OCI-LY3 (cell line): ENCODE results near the gene CCDC83.

Experiments used
- H2AFZ ChIP-seq: fragments of 200-600, 300-600 bp; shearing (Covaris generic); 2 replicates; pipeline ENCODE4 v1.6.0; 2014; ENCODE audit warnings: antibody characterized with exemption, low read depth, low read length
- H3K27ac ChIP-seq: fragments of 200-600, 300-600 bp; sonication (generic); 2 replicates; pipeline ENCODE4 v1.5.1; 2014; ENCODE audit warnings: mild to moderate bottlenecking, low read length, moderate library complexity, mixed read lengths
- H3K27me3 ChIP-seq: fragments of 200-600, 300-600 bp; sonication (generic); 2 replicates; pipeline ENCODE4 v1.6.1; 2014; ENCODE audit warnings: low read depth, low read length, mixed read lengths
- H3K36me3 ChIP-seq: fragments of 200-600, 300-600 bp; sonication (generic); replicated peaks from 2 replicates; pipeline ENCODE3; 2014; ENCODE audit warnings: low read depth, low read length, mixed read lengths
- H3K4me1 ChIP-seq: fragments of 300-600, 200-600 bp; sonication (generic); 2 replicates; pipeline ENCODE4 v1.6.1; 2014; ENCODE audit warnings: low read length, mixed read lengths
- H3K4me2 ChIP-seq: fragments of 200-600, 300-600 bp; sonication (generic); 2 replicates; pipeline ENCODE4 v1.6.1; 2014; ENCODE audit warnings: low read length, mixed read lengths
- H3K4me3 ChIP-seq: fragments of 300-600, 200-600 bp; sonication (generic); 2 replicates; pipeline ENCODE4 v1.5.1; 2014; ENCODE audit warnings: antibody characterized with exemption, mild to moderate bottlenecking, low read length, moderate library complexity
- H3K79me2 ChIP-seq: fragments of 300-600, 200-600 bp; shearing (Covaris generic); 2 replicates; pipeline ENCODE4 v1.6.1; 2014; ENCODE audit warnings: mild to moderate bottlenecking, low read length, mixed read lengths
- H3K9ac ChIP-seq: fragments of 300-600, 200-600 bp; shearing (Covaris generic); 2 replicates; pipeline ENCODE4 v1.6.0; 2014; ENCODE audit warnings: mild to moderate bottlenecking, low read length, moderate library complexity
- H3K9me3 ChIP-seq: fragments of 200-600, 300-600 bp; shearing (Covaris generic); 2 replicates; pipeline ENCODE4 v1.6.1; 2014; ENCODE audit warnings: low read length, mixed read lengths; ENCODE audit not compliant: insufficient read depth
- H4K20me1 ChIP-seq: fragments of 200-600, 300-600 bp; sonication (generic); 2 replicates; pipeline ENCODE4 v1.6.1; 2016; ENCODE audit warnings: low read length, mixed read lengths; ENCODE audit not compliant: insufficient read depth
- CTCF ChIP-seq: fragments of 200-600, 300-600 bp; sonication (generic); IDR thresholded peaks from 2 replicates; pipeline ENCODE4 v1.5.1; 2014; ENCODE audit warnings: antibody characterized with exemption, low read length, low read depth
- EZH2phosphoT487 ChIP-seq: fragments of 200-600 bp; shearing (Covaris generic); IDR thresholded peaks from 2 replicates; pipeline ENCODE4 v1.6.1; 2018; ENCODE audit warnings: antibody characterized with exemption, mixed run types, low read depth

CCDC83 gene

GRCh38 chr11:85946221-85946620 lies 91.0 kb downstream of the CCDC83 start:
- H3K27ac ChIP-seq = peak overlapping the region; percentile 47
- H3K9me3 ChIP-seq = peaks cover 13% of the 10 kb centered on the region; the same call in 1 of the 2 replicates
- TF ChIP-seq EZH2phosphoT487 = no peak
- TF ChIP-seq CTCF = peak; percentile 27; the same call in 1 of the 2 replicates
- no peaks in the 10 kb centered on the region for H3K27me3 ChIP-seq
- H3K36me3 ChIP-seq = peaks cover 18% of the 10 kb centered on the region
- no peak overlapping the region for H3K4me3 ChIP-seq
- no peaks in the 10 kb centered on the region for H4K20me1 ChIP-seq
- H3K79me2 ChIP-seq = no peaks in the 10 kb centered on the region
- no peak overlapping the region for H3K9ac ChIP-seq
- peaks cover 50% of the 10 kb centered on the region for H3K4me1 ChIP-seq
- no peak overlapping the region; the same call in 1 of the 2 replicates for H3K4me2 ChIP-seq
- no peak overlapping the region for H2AFZ ChIP-seq

GRCh38 chr11:85947431-85948272 lies 92.5 kb downstream of the CCDC83 start:
- Histone ChIP-seq H3K79me2 (no peaks in the 10 kb centered on the region), H4K20me1 (no peaks in the 10 kb centered on the region), H3K4me1 (peaks cover 46% of the 10 kb centered on the region), H3K4me2 (peak overlapping the region; percentile 9; the same call in 1 of the 2 replicates), H3K4me3 (no peak overlapping the region), H3K9me3 (peaks cover 13% of the 10 kb centered on the region; the same call in 1 of the 2 replicates), H3K27ac (peak overlapping the region; percentile 6; the same call in 1 of the 2 replicates), H2AFZ (no peak overlapping the region), H3K27me3 (no peaks in the 10 kb centered on the region), H3K36me3 (peaks cover 18% of the 10 kb centered on the region), H3K9ac (no peak overlapping the region)
- TF ChIP-seq EZH2phosphoT487 (no peak), CTCF (no peak)

- peak overlapping the region; percentile 7; the same call in 1 of the 2 replicates for H3K4me2 ChIP-seq
- H3K4me1 ChIP-seq = peaks cover 46% of the 10 kb centered on the region
- peaks cover 27% of the 10 kb centered on the region for H3K36me3 ChIP-seq
- H3K9me3 ChIP-seq = peaks cover 17% of the 10 kb centered on the region; the same call in 1 of the 2 replicates
- no peak for TF ChIP-seq CTCF
- no peak for TF ChIP-seq EZH2phosphoT487
- H3K79me2 ChIP-seq = no peaks in the 10 kb centered on the region
- H2AFZ ChIP-seq = no peak overlapping the region
- no peak overlapping the region for H3K27ac ChIP-seq
- H3K4me3 ChIP-seq = no peak overlapping the region
- no peaks in the 10 kb centered on the region for H4K20me1 ChIP-seq
- no peaks in the 10 kb centered on the region for H3K27me3 ChIP-seq
- H3K9ac ChIP-seq = no peak overlapping the region
These were observed 93.7 kb downstream of the CCDC83 start for GRCh38 chr11:85948884-85949283.

GRCh38 chr11:85949798-85950197 lies 94.6 kb downstream of the CCDC83 start:
- Histone ChIP-seq H3K79me2 (no peaks in the 10 kb centered on the region), H3K27me3 (no peaks in the 10 kb centered on the region), H4K20me1 (no peaks in the 10 kb centered on the region), H3K4me3 (no peak overlapping the region), H3K4me2 (no peak overlapping the region), H2AFZ (no peak overlapping the region), H3K9me3 (peaks cover 17% of the 10 kb centered on the region; the same call in 1 of the 2 replicates), H3K9ac (no peak overlapping the region), H3K36me3 (peaks cover 34% of the 10 kb centered on the region), H3K27ac (no peak overlapping the region), H3K4me1 (peaks cover 46% of the 10 kb centered on the region)
- TF ChIP-seq CTCF (no peak), EZH2phosphoT487 (no peak)
